EL (cell line): ENCODE results near the gene PLD4.
"Not testable (repeated sequence)": the region's sequence is repeated elsewhere in the genome, so short reads cannot be mapped to it uniquely, and the experiment has no call there.

Experiments used
- DNase-seq: peaks from one replicate; pipeline ENCODE4 v3.0.0-alpha.2; 2016

PLD4 gene

GRCh38 chr14:104886690-104887622 lies 37.7 kb upstream of the PLD4 start:
- no peak for DNase-seq

- no peak for DNase-seq
These were observed 36.8 kb upstream of the PLD4 start for GRCh38 chr14:104887623-104888488.

- no peak for DNase-seq
These were observed 35.9 kb upstream of the PLD4 start for GRCh38 chr14:104888489-104889374.

GRCh38 chr14:104889375-104889757 lies 35.3 kb upstream of the PLD4 start:
- DNase-seq, result no peak

- not testable (repeated sequence) for DNase-seq
These were observed 34.4 kb upstream of the PLD4 start for GRCh38 chr14:104890292-104890691.

- DNase-seq, result no peak
These were observed 33.5 kb upstream of the PLD4 start for GRCh38 chr14:104891121-104891551.

GRCh38 chr14:104891664-104892530 lies 32.8 kb upstream of the PLD4 start:
- DNase-seq, result no peak

GRCh38 chr14:104892531-104893434 lies 31.9 kb upstream of the PLD4 start:
- no peak for DNase-seq

- no peak for DNase-seq
These were observed 31.1 kb upstream of the PLD4 start for GRCh38 chr14:104893435-104894207.

GRCh38 chr14:104894331-104895206 lies 30.1 kb upstream of the PLD4 start:
- DNase-seq, result no peak

- DNase-seq, result no peak
These were observed 29.4 kb upstream of the PLD4 start for GRCh38 chr14:104895207-104895785.

- no peak for DNase-seq
These were observed 28.7 kb upstream of the PLD4 start for GRCh38 chr14:104895786-104896661.

- no peak for DNase-seq
These were observed 27.1 kb upstream of the PLD4 start for GRCh38 chr14:104897330-104898194.

GRCh38 chr14:104898195-104898558 lies 26.5 kb upstream of the PLD4 start:
- no peak for DNase-seq

- DNase-seq, result no peak
These were observed 25.7 kb upstream of the PLD4 start for GRCh38 chr14:104898870-104899510.

GRCh38 chr14:104899781-104900180 lies 24.9 kb upstream of the PLD4 start:
- no peak for DNase-seq
